ENCODE data around the gene ZNF273.
A peak's percentile ranks its signal among the peaks of the same experiment; 100 is the strongest.
"Not testable (repeated sequence)": the region's sequence is repeated elsewhere in the genome, so short reads cannot be mapped to it uniquely, and the experiment has no call there.

The ZNF273 gene

DNA sequence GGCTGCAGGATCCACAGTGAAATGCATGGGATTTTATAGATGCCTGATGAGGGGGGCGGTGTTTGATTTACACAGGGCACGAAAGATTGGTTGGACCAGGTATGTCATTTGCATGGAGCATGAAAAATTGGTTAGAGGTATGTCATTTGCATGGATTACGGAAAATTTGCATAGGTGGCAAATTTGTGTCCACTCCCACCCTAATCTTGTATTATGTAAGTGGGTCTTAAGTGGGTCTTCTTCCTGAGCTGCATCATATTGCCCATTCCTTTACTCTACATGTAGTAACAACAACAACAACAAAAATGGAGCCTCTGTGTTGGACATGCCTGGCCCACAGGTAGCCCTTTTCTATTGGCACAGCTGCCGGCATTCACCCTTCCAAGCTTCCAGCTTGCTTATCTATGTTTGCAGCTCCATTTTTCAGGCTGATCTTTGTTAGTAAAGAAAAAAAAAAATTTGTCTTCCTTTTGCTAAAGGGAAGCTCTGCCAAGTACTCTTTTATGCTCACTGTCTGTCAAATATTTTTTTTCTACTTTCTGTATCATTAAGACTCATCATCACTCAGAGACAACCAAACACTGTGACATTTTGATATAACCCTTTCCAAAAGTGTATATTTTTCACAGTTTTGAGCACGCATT is 10.3 kb upstream of the ZNF273 start:
- Mint-ChIP-seq H3K27ac (no peak overlapping the region), H3K4me3 (no peak overlapping the region), H3K9me3 (no peaks in the 10 kb centered on the region), H3K27me3 (peaks cover 47% of the 10 kb centered on the region), H3K4me1 (peaks cover 11% of the 10 kb centered on the region)
- DNase-seq, result no peak
- ATAC-seq, result no peak

DNA sequence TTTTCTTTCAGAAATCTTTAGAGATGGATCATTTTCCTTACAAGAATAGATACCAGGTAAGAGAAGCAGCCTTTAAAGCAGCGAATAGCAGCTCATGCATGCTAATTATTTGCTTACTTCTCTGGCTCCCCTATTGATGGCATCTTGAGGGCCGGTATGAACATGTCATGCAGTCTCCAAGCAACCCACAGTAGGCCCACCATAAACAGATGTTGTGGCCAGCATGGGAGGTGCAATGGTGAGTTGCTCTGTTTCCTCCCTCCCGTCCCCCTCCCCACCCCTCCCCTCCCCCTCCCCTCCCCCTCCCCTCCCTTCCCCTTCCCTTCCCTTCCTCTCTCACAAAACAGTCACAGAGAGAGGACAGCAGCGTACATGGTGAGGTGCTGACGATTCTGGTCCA is 9.7 kb upstream of the ZNF273 start:
- H3K4me1 Mint-ChIP-seq, result peaks cover 5% of the 10 kb centered on the region
- H3K27me3 Mint-ChIP-seq, result peaks cover 41% of the 10 kb centered on the region
- DNase-seq (no peak), ATAC-seq (no peak)
- no peaks in the 10 kb centered on the region for H3K9me3 Mint-ChIP-seq
- H3K4me3 Mint-ChIP-seq, result no peak overlapping the region
- H3K27ac Mint-ChIP-seq, result no peak overlapping the region

DNA sequence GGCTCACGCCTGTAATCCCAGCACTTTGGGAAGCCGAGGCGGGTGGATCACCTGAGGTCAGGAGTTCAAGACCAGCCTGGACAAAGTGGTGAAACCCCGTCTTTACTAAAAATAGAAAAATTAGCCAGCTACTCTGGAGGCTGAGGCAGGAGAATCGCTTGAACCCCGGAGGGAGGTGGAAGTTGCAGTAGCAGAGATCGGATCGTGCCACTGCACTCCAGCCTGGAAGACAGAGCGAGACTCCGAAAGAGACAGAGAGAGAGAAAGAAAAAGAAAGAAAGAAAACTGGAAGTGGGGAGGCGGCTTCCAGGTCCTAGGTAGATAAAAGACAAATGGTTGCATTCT is 640 bp upstream of the ZNF273 start:
- peaks cover 40% of the 10 kb centered on the region for H3K4me1 Mint-ChIP-seq
- H3K27ac Mint-ChIP-seq, result peak overlapping the region in 1 of 2 donors; percentile 99
- not testable (repeated sequence) for DNase-seq, H3K27me3 Mint-ChIP-seq, ATAC-seq, H3K9me3 Mint-ChIP-seq
- peak overlapping the region; percentile 62 to 97 for H3K4me3 Mint-ChIP-seq

DNA sequence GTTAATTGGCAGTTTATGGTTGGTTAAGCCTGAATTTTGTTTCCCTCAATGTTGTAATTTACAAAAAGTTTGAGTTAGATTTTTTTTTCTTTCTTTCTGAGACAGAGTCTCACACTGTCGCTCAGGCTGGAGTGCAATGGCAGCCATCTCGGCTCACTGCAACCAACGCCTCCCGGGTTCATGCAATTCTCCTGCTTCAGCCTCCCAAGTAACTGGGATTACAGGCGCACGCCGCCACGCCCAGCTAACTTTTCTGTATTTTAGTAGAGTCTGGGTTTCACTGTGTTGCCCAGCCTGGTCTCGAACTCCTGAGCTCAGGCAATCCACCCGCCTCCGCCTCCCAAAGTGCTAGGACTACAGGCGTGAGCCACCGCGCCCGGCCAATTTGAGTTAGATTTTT is 935 bp downstream of the ZNF273 start:
- Mint-ChIP-seq H3K27me3 (no peaks in the 10 kb centered on the region), H3K4me3 (peak overlapping the region; percentile 97), H3K4me1 (peaks cover 52% of the 10 kb centered on the region), H3K27ac (peak overlapping the region; percentile 99), H3K9me3 (no peaks in the 10 kb centered on the region)
- no peak for ATAC-seq
- DNase-seq, result no peak

DNA sequence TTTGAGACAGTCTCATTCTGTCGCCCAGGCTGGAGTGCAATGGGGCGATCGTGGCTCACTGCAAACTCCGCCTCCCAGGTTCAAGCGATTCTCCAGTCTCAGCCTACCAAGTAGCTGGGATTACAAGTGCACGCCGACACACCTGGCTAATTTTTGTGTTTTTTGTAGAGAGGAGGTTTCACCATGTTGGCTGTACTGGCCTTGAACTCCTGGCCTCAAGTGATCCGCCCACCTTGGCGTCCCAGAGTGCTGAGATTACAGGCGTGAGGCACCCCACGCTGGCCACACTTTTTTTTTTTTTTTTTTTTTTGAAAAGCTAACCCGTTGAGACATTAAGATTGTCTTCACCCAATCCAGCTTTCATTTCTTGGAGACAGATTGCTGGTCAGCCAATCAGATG is 2.1 kb downstream of the ZNF273 start:
- no peaks in the 10 kb centered on the region for H3K9me3 Mint-ChIP-seq

DNA sequence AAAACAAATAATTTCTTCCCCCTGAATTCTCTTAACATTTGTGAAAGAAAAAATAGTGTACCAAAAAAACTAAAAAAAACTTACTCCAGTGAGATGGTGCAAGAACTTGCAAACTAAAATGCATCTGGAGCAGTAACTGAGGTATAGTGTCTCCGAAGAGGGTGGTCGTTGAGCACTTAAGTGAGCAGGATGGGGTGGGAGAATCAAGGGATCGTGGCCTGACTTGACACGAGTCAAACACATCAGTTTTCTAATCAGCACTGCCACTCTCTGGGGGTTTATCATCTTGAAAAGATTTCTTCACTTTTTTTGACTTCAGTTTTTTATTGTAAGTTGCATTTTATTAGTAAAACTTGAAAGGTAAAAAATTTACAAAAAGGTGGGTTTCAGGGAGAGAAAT is 2.5 kb downstream of the ZNF273 start:
- H3K4me3 Mint-ChIP-seq, result peak overlapping the region in 1 of 2 donors; percentile 46
- H3K27me3 Mint-ChIP-seq, result no peaks in the 10 kb centered on the region
- ATAC-seq, result no peak
- H3K9me3 Mint-ChIP-seq, result no peaks in the 10 kb centered on the region
- no peak for DNase-seq
- peaks cover 59% of the 10 kb centered on the region for H3K4me1 Mint-ChIP-seq
- no peak overlapping the region for H3K27ac Mint-ChIP-seq

More for the DNA sequence above, 2.1 kb downstream of the ZNF273 start:
- H3K4me1 Mint-ChIP-seq, result peaks cover 57% of the 10 kb centered on the region
- H3K27me3 Mint-ChIP-seq, result no peaks in the 10 kb centered on the region
- no peak for DNase-seq
- ATAC-seq, result no peak
- H3K27ac Mint-ChIP-seq, result no peak overlapping the region
- H3K4me3 Mint-ChIP-seq, result peak overlapping the region in 1 of 2 donors; percentile 46

DNA sequence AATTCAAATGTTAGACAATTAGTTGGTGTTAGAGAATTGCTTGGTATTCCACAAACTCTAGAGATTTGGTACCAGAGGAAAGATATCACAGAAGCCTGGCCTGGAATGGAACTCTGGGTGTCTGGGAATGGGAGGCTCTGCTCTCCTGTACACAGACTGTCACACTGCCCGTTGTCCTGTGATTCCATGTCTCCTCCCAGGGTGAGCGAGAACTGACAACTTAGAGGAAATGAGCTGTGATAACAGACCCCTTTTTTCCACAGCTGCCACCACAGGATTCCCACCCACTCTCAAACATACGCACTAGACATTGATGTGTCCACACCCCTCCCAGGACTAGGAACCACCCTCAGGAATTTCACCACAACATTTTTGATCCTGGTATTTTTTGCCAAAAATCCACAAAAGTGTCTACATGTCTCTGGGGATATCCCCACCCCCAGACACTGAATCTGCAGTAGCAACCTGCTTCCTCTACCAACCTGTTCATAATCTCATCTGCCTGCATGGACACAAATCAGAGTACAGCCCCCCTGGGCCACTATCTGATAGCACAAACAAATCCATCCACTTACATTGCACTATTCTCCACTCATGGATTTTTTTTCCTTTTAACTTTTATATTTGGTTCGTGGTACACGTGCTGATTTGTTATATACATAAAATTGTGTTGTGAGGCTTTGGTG is 4.7 kb downstream of the ZNF273 start:
- peaks cover 53% of the 10 kb centered on the region for H3K4me1 Mint-ChIP-seq
- H3K27ac Mint-ChIP-seq, result peak overlapping the region in 1 of 2 donors; percentile 14
- ATAC-seq (no peak), DNase-seq (no peak)
- H3K27me3 Mint-ChIP-seq, result no peaks in the 10 kb centered on the region
- no peak overlapping the region for H3K4me3 Mint-ChIP-seq
- peaks cover 0 to 9% of the 10 kb centered on the region in 2 donors for H3K9me3 Mint-ChIP-seq

DNA sequence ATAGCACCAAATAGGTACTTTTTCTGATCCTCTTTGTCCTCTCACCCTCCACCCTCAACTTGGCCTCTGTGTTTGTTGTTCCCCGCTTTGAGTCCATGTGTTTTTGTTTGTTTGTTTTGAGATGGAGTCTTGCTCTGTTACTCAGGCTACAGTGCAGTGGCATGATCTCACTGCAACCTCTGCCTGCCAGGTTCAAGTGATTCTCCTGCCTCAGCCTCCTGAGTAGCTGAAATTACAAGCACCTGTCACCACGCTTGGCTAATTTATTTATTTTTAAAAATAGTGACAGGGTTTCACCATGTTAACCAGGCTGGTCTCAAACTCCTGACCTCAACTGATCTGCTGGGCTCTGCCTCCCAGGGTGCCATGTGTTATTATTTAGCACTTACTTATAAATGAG is 5.3 kb downstream of the ZNF273 start:
- peaks cover 0 to 9% of the 10 kb centered on the region in 2 donors for H3K9me3 Mint-ChIP-seq
- ATAC-seq (no peak), DNase-seq (no peak)
- H3K4me1 Mint-ChIP-seq, result peaks cover 53% of the 10 kb centered on the region
- no peaks in the 10 kb centered on the region for H3K27me3 Mint-ChIP-seq
- peak overlapping the region; percentile 14 to 15 for H3K27ac Mint-ChIP-seq
- H3K4me3 Mint-ChIP-seq, result no peak overlapping the region

DNA sequence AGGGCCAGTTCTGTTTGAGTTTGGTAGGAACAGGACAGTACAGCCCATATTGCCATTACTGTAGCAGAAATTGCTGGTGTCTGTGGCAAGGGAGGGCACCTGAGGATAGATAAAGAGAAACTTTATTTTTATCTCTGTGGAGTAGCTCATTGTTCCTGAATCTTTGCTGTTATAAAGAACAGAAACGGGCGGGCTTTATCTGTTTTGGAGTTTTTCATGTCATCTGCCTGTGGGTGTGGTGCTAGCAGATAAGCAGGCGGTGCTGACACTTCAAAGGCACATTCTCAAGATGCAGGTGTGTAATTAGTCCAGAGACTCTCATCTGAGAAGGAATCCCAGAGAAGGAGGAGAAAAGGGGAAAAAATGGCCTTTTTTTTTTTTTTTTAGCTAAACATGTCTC is 11.5 kb downstream of the ZNF273 start:
- Mint-ChIP-seq H3K27me3 (no peaks in the 10 kb centered on the region), H3K27ac (no peak overlapping the region), H3K4me3 (no peak overlapping the region), H3K9me3 (peaks cover 0 to 15% of the 10 kb centered on the region in 2 donors), H3K4me1 (peaks cover 7% of the 10 kb centered on the region)
- DNase-seq, result no peak
- no peak for ATAC-seq

DNA sequence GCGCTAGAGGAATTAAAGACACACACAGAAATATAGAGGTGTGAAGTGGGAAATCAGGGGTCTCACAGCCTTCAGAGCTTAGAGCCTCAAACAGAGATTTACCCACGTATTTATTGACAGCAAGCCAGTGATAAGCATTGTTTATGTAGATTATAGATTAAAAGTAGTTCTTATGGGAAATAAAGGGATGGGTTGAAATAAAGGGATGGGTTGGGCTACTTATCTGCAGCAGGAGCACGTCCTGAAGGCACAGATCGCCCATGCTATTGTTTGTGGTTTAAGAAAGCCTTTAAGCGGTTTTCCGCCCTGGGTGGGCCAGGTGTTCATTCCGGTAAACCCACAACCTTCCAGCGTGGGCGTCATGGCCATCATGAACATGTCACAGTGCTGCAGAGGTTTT is 12.2 kb downstream of the ZNF273 start:
- ATAC-seq, H3K4me3 Mint-ChIP-seq, DNase-seq, H3K27me3 Mint-ChIP-seq, H3K27ac Mint-ChIP-seq, H3K4me1 Mint-ChIP-seq: not testable (repeated sequence)
- peaks cover 5 to 21% of the 10 kb centered on the region in 2 donors for H3K9me3 Mint-ChIP-seq

DNA sequence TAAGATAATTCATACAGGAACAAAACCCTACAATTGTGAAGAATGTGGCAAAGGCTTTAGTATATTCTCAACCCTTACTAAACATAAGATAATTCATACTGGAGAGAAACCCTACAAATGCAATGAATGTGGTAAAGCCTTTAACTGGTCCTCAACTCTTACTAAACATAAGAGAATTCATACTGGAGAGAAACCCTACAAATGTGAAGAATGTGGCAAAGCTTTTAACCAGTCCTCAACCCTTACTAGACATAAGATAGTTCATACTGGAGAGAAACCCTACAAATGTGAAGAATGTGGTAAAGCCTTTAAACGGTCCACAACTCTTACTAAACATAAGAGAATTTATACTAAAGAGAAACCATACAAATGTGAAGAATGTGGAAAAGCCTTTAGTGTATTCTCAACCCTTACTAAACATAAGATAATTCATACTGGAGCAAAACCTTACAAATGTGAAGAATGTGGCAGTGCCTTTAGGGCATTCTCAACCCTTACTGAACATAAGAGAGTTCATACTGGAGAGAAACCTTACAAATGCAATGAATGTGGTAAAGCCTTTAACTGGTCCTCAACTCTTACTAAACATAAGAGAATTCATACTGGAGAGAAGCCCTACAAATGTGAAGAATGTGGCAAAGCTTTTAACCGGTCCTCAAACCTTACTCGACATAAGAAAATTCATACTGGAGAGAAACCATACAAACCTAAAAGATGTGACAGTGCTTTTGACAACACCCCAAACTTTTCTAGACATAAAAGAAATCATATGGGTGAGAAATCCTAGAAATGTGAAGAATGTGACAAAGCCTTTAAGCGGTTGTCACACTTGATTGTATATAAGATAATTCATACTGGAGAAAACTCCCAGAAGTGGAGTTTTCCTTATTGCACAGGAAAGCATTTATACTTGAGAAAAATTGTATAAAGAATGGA is 25.4 kb downstream of the ZNF273 start:
- DNase-seq, H3K27me3 Mint-ChIP-seq, H3K4me3 Mint-ChIP-seq, H3K27ac Mint-ChIP-seq, H3K4me1 Mint-ChIP-seq, ATAC-seq: not testable (repeated sequence)
- peaks cover 30 to 33% of the 10 kb centered on the region in 2 donors for H3K9me3 Mint-ChIP-seq

DNA sequence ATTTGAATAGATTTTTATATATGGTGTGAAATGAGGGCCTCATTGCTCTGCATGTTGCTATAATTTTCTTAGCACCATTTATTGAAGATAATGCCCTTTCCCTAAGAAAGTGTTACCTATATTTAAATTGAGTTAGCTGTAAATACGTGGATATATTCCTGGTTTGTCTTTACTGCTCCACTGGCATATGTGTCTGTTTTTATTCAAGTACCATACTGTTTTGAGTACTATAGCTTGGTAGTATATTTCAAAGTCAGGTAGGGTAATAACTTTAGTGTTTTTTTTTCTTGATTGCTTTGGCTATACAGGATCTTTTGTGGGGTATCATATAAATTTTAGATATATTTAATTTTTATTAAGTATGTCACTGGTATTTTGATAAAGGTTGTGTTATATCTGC is 31.4 kb downstream of the ZNF273 start:
- no peak for DNase-seq
- Mint-ChIP-seq H3K4me3 (no peak overlapping the region), H3K27me3 (no peaks in the 10 kb centered on the region), H3K4me1 (no peaks in the 10 kb centered on the region), H3K9me3 (peaks cover 0 to 7% of the 10 kb centered on the region in 2 donors), H3K27ac (no peak overlapping the region)
- no peak for ATAC-seq

DNA sequence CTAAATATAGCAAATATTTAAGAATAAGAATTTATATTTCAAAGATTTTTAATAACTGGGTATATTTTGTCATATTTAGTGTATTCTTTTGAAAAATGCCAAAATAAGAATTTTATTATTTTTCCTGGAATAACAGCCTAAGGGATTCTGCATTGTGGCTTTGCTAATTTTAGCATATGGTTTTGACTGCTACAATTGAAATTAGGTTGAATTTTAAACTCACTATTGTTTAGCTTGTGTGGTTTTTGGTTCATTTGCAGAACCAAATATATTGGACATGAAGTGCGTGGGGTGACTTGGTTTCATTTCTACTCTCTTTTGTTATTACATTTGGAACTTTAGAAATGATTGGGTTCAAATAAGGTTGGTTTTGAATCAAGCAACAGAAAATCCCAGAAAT is 35.5 kb downstream of the ZNF273 start:
- DNase-seq (no peak), ATAC-seq (no peak)
- Mint-ChIP-seq H3K27ac (no peak overlapping the region), H3K9me3 (peaks cover 0 to 7% of the 10 kb centered on the region in 2 donors), H3K27me3 (no peaks in the 10 kb centered on the region), H3K4me1 (no peaks in the 10 kb centered on the region), H3K4me3 (no peak overlapping the region)

DNA sequence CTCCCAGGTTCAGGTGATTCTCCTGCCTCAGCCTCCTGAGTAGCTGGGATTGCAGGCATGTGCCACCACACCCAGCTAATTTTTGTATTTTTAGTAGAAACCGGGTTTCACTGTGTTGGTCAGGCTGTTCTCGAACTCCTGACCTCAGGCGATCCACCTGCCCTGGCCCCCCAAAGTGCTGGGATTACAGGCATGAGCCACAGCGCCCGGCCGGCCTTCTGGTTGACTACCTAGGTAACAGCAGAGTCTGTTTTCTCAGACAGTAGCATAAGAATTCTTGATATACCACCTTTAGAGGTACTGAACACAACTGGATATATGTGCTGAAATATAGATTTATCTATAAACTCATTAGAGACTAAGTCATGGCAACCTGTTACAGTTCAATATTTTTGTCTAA is 36.9 kb downstream of the ZNF273 start:
- not testable (repeated sequence) for H3K4me3 Mint-ChIP-seq, H3K27ac Mint-ChIP-seq, H3K27me3 Mint-ChIP-seq, DNase-seq, H3K4me1 Mint-ChIP-seq, ATAC-seq, H3K9me3 Mint-ChIP-seq

DNA sequence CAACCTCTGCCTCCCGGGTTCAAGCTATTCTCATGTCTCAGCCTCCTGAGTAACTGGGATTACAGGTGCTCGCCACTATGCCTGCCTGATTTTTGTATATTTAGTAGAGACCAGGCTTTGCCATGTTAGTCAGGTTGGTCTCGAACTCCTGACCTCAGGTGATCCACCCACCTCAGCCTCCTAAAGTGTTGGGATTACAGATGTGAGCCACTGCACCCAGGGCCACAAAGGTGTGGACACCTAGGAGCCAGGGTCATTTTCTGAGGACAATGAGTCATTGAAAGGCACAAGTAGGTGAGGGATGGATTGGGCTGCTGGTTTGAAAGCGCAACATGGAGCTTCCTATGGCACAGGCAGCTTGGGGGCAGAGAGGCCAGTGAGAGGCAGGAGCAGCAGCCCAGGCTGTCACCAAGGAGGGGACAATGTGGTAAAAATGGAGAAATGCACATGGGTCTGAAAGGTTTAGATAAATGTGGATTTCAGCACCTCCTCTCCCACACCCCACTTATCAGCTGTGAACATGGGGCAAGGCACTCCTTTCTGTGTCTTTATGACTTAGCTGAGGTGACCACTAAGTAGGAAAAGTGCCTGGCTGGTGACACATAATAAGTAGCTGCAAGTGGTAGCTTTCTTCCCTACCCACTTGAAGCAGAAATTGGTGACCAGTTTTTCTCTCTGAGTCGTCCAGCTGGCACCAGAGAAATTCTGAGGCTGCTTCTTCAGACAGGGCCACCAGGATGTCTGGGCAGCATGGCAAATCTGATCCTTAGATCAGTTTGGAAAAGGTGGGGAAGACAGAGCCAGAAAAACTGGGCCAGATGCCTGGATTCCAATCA is 41.8 kb downstream of the ZNF273 start:
- DNase-seq, ATAC-seq, H3K27ac Mint-ChIP-seq, H3K9me3 Mint-ChIP-seq, H3K4me3 Mint-ChIP-seq, H3K4me1 Mint-ChIP-seq: not testable (repeated sequence)
- peaks cover 52% of the 10 kb centered on the region for H3K27me3 Mint-ChIP-seq

Data from stimulated activated naive CD8-positive, alpha-beta T cell treated with anti-CD3 and anti-CD28 coated beads, Interleukin-15, amount 100 ng/mL, for 72 hours (primary cell).